ENCODE measurements around the gene RUNX1.

DNA sequence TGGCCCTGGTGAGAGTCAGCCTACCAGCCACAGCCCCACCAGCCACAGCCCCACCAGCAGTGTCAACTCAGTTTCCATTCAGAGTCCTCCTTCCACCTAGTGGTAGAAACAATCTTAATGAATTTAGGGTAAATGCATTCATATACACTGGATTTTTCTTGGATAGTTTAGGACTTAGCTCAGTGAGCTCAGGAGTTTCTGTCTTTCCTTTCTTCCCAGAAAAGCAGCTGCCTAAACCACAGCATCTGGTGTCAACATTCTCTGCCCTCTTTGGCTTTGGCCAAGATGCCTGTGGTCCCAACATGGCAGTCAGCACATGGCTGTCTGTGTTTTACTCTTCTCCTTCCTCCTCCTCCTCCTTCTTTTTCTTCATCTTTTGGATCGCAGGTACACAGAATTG, 286.3 kb downstream of the RUNX1 start:
- TF ChIP-seq, protein P1, sequence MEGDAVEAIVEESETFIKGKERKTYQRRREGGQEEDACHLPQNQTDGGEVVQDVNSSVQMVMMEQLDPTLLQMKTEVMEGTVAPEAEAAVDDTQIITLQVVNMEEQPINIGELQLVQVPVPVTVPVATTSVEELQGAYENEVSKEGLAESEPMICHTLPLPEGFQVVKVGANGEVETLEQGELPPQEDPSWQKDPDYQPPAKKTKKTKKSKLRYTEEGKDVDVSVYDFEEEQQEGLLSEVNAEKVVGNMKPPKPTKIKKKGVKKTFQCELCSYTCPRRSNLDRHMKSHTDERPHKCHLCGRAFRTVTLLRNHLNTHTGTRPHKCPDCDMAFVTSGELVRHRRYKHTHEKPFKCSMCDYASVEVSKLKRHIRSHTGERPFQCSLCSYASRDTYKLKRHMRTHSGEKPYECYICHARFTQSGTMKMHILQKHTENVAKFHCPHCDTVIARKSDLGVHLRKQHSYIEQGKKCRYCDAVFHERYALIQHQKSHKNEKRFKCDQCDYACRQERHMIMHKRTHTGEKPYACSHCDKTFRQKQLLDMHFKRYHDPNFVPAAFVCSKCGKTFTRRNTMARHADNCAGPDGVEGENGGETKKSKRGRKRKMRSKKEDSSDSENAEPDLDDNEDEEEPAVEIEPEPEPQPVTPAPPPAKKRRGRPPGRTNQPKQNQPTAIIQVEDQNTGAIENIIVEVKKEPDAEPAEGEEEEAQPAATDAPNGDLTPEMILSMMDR (IDR thresholded peaks at IDR 0.05): no peak
- no peak for TF ChIP-seq POLR2A (IDR thresholded peaks at IDR 0.05)
- TF ChIP-seq POLR2AphosphoS5 (IDR thresholded peaks at IDR 0.05): no peak
